OCI-LY1 (cell line): ENCODE data around the gene ABCA5.
"Not testable (repeated sequence)": the region's sequence is repeated elsewhere in the genome, so short reads cannot be mapped to it uniquely, and the experiment has no call there.

Experiments
- EZH2 ChIP-seq: fragments of 200-600 bp; sonication (generic), shearing (Covaris generic); IDR thresholded peaks from 2 replicates; pipeline ENCODE4 v1.8.0; 2017; ENCODE audit warnings: borderline replicate concordance, mixed run types, mild to moderate bottlenecking, antibody characterized with exemption, low read length, moderate library complexity, mixed read lengths
- TF ChIP-seq, protein P1 (sequence below): fragments of 200-600 bp; sonication (generic), shearing (Covaris generic); IDR thresholded peaks from 2 replicates; pipeline ENCODE4 v1.5.1; 2017; ENCODE audit warnings: mild to moderate bottlenecking, antibody characterized with exemption, low read length, moderate library complexity, mixed read lengths

DNA sequence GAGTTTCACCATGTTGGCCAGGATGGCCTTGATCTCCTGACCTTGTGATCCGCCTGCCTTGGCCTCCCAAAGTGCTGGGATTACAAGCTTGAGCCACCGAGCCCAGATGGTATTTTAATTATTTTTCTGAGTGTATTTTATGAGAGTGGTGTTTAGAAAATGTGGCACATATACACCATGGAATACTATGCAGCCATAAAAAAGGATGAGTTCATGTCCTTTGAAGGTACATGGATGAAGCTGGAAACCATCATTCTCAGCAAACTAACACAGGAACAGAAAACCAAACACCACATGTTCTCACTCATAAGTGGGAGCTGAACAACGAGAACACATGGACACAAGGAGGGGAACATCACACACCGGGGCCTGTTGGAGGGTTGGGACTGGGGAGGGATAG is 50.7 kb downstream of the ABCA5 start:
- TF ChIP-seq, protein P1, sequence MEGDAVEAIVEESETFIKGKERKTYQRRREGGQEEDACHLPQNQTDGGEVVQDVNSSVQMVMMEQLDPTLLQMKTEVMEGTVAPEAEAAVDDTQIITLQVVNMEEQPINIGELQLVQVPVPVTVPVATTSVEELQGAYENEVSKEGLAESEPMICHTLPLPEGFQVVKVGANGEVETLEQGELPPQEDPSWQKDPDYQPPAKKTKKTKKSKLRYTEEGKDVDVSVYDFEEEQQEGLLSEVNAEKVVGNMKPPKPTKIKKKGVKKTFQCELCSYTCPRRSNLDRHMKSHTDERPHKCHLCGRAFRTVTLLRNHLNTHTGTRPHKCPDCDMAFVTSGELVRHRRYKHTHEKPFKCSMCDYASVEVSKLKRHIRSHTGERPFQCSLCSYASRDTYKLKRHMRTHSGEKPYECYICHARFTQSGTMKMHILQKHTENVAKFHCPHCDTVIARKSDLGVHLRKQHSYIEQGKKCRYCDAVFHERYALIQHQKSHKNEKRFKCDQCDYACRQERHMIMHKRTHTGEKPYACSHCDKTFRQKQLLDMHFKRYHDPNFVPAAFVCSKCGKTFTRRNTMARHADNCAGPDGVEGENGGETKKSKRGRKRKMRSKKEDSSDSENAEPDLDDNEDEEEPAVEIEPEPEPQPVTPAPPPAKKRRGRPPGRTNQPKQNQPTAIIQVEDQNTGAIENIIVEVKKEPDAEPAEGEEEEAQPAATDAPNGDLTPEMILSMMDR = not testable (repeated sequence)
- not testable (repeated sequence) for TF ChIP-seq EZH2
